Right hindlimb (tissue), 1 donor: ENCODE data around the gene CDHR5.

ENCODE experiments used
- DNase-seq: peaks from one replicate; pipeline ENCODE4 v3.0.0-alpha.2; 2018

Gene CDHR5

GRCh38 chr11:609341-609811 lies 15.4 kb downstream of the CDHR5 start:
- no peak for DNase-seq

- no peak for DNase-seq
Measured at GRCh38 chr11:608791-609251, 15.9 kb downstream of the CDHR5 start.

GRCh38 chr11:607971-608659 lies 16.6 kb downstream of the CDHR5 start:
- DNase-seq: no peak

GRCh38 chr11:607020-607780 lies 17.6 kb downstream of the CDHR5 start:
- DNase-seq: no peak

- no peak for DNase-seq
Measured at GRCh38 chr11:606245-606644, 18.5 kb downstream of the CDHR5 start.

GRCh38 chr11:605286-606129 lies 19.2 kb downstream of the CDHR5 start:
- DNase-seq: no peak

- DNase-seq: no peak
Measured at GRCh38 chr11:603154-603553, 21.6 kb downstream of the CDHR5 start.

GRCh38 chr11:601573-602245 lies 23.0 kb downstream of the CDHR5 start:
- no peak for DNase-seq

- DNase-seq: no peak
Measured at GRCh38 chr11:598005-598680, 26.6 kb downstream of the CDHR5 start.

GRCh38 chr11:597166-597725 lies 27.5 kb downstream of the CDHR5 start:
- no peak for DNase-seq

GRCh38 chr11:596374-596773 lies 28.4 kb downstream of the CDHR5 start:
- no peak for DNase-seq

GRCh38 chr11:595400-595799 lies 29.4 kb downstream of the CDHR5 start:
- no peak for DNase-seq

- no peak for DNase-seq
Measured at GRCh38 chr11:593347-593746, 31.4 kb downstream of the CDHR5 start.

- DNase-seq: no peak
Measured at GRCh38 chr11:592918-593317, 31.8 kb downstream of the CDHR5 start.

GRCh38 chr11:592501-592900 lies 32.3 kb downstream of the CDHR5 start:
- DNase-seq: no peak

- no peak for DNase-seq
Measured at GRCh38 chr11:590997-591396, 33.8 kb downstream of the CDHR5 start.

- DNase-seq: no peak
Measured at GRCh38 chr11:589798-590197, 35.0 kb downstream of the CDHR5 start.

- no peak for DNase-seq
Measured at GRCh38 chr11:587978-588380, 36.8 kb downstream of the CDHR5 start.

- DNase-seq: no peak
Measured at GRCh38 chr11:587546-587945, 37.2 kb downstream of the CDHR5 start.

GRCh38 chr11:586376-587316 lies 38.1 kb downstream of the CDHR5 start:
- no peak for DNase-seq

- DNase-seq: no peak
Measured at GRCh38 chr11:584287-584686, 40.5 kb downstream of the CDHR5 start.
